GM13976 (cell line): Measurements from ENCODE around the gene TNIP1.

Source experiments
- DNase-seq: peaks from one replicate; pipeline ENCODE4 v3.0.0; 2012; ENCODE audit warnings: low spot score
- CTCF ChIP-seq: IDR thresholded peaks from 2 replicates; pipeline ENCODE4 v1.5.1; 2012; ENCODE audit warnings: borderline replicate concordance, mild to moderate bottlenecking; ENCODE audit not compliant: insufficient read depth; ENCODE audit errors: extremely low read depth, missing control alignments, control extremely low read depth
- in situ Hi-C: fragments of 300-500 bp; cut with MboI; formaldehyde crosslinking; loops from one replicate; pipeline ENCODE4 v1.12.0; 2022; ENCODE audit warnings: low sequenced_read_pairs, mixed read lengths, inconsistent platforms; ENCODE audit not compliant: unreplicated experiment

TNIP1 gene

GRCh38 chr5:151106509-151106908, 25.7 kb upstream of the TNIP1 start:
- in situ Hi-C loops = no loop called here
- no peak for TF ChIP-seq CTCF
- DNase-seq = no peak

- no peak for TF ChIP-seq CTCF
- in situ Hi-C loops = no loop called here
Observed at GRCh38 chr5:151106043-151106442, 25.2 kb upstream of the TNIP1 start.

GRCh38 chr5:151105561-151105960, 24.7 kb upstream of the TNIP1 start:
- TF ChIP-seq CTCF = no peak
- no peak for DNase-seq
- in situ Hi-C loops = no loop called here

More at GRCh38 chr5:151106043-151106442, 25.2 kb upstream of the TNIP1 start:
- no peak for DNase-seq

GRCh38 chr5:151104795-151105194, 24.0 kb upstream of the TNIP1 start:
- in situ Hi-C loops = no loop called here
- DNase-seq = no peak
- TF ChIP-seq CTCF = no peak

GRCh38 chr5:151101746-151102145, 20.9 kb upstream of the TNIP1 start:
- no peak for DNase-seq
- in situ Hi-C loops = no loop called here
- no peak for TF ChIP-seq CTCF

GRCh38 chr5:151101151-151101550, 20.3 kb upstream of the TNIP1 start:
- no peak for DNase-seq
- no peak for TF ChIP-seq CTCF
- in situ Hi-C loops = no loop called here

- in situ Hi-C loops = no loop called here
- TF ChIP-seq CTCF = no peak
Observed at GRCh38 chr5:151100681-151101080, 19.8 kb upstream of the TNIP1 start.

More at GRCh38 chr5:151100681-151101080, 19.8 kb upstream of the TNIP1 start:
- DNase-seq = no peak
